Right forelimb (tissue), 1 donor: ENCODE measurements around the gene SLC6A8.
A peak's percentile ranks its signal among the peaks of the same experiment; 100 is the strongest.

Experiments
- DNase-seq: peaks from one replicate; pipeline ENCODE4 v3.0.0-alpha.2; 2018

The SLC6A8 gene

GRCh38 chrX:153648358-153649177 is 39.2 kb upstream of the SLC6A8 start:
- no peak for DNase-seq

GRCh38 chrX:153649178-153649914 is 38.4 kb upstream of the SLC6A8 start:
- no peak for DNase-seq

DNA sequence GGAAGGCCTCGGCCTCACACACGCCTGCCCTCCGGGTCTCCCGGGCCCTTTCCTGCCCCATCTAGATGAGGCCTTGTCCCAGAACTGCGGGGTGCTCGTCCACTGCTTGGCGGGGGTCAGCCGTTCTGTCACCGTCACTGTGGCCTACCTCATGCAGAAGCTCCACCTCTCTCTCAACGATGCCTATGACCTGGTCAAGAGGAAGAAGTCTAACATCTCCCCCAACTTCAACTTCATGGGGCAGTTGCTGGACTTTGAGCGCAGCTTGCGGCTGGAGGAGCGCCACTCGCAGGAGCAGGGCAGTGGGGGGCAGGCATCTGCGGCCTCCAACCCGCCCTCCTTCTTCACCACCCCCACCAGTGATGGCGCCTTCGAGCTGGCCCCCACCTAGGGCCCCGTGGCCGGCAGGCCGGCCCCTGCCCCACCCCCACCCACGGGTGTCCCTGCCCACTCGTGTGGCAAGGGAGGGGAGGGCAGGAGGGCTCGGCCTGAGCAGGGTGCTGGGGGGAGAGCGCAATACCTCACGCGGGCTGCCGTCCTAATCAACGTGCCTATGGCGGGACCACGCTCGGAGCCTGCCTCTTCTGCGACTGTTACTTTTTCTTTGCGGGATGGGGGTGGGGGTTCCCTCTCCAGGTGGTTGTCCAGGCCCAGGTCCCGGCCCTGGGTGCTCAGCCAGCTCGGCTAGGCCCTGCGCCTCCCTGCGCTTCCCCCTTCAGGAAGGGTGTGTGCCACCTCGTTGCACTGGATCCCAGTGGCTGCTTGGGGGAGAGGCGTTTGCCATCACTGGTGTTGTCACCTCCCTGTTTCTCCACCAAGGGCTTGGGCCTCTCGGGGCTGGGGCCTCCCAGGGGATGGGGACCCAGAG is 37.6 kb upstream of the SLC6A8 start:
- DNase-seq, result no peak

- DNase-seq, result no peak
Observed at GRCh38 chrX:153650959-153651358, 36.8 kb upstream of the SLC6A8 start.

GRCh38 chrX:153651540-153652079 is 36.1 kb upstream of the SLC6A8 start:
- DNase-seq, result no peak

GRCh38 chrX:153653556-153653955 is 34.2 kb upstream of the SLC6A8 start:
- no peak for DNase-seq

- no peak for DNase-seq
Observed at GRCh38 chrX:153657161-153657560, 30.6 kb upstream of the SLC6A8 start.

- DNase-seq, result no peak
Observed at GRCh38 chrX:153659268-153659667, 28.5 kb upstream of the SLC6A8 start.

DNA sequence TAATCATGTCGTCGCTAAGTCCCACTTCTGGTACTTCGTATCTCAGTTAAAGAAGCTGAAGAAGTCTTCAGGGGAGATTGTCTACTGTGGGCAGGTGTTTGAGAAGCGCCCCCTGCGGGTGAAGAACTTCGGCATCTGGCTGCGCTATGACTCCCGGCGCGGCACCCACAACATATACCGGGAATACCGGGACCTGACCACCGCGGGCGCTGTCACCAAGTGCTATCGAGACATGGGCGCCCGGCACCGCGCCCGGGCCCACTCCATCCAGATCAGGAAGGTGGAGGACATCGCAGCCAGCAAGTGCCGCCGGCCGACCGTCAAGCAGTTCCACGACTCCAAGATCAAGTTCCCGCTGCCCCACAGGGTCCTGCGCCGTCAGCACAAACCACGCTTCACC is 25.5 kb upstream of the SLC6A8 start:
- DNase-seq, result no peak

GRCh38 chrX:153665726-153666306 is 21.9 kb upstream of the SLC6A8 start:
- DNase-seq, result no peak

DNA sequence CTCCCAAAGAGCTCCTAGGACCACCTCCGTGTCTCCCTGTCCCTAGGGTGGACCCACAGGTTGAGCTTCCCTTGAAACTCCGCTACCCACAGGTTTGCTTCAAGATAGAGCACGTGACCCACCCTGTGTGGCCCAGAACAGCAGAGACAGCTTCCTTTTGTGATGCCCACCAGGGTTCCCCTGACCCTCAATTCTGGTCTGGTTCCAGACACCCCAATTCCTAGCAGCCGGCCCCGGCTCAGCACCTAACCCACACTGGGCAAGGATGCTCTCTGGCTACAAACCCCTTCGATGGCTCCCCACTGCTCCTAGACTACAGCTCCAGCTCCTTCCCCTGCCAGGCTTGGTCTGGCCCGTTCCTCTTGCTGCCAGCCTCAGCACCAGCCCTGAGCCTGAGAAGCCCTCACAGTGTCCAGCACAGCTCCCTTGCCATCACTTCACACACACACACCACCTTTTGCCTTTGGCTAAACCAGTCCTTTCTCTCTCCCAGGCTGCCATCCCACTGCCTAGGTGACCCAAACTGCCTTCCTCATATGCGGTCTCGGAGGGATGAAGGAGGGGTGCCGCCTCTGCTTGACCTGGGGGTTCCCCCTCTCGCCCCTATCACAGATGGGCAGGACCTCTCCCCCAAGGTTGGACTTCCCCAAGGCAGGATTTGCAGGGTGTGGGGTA is 20.3 kb upstream of the SLC6A8 start:
- no peak for DNase-seq

DNA sequence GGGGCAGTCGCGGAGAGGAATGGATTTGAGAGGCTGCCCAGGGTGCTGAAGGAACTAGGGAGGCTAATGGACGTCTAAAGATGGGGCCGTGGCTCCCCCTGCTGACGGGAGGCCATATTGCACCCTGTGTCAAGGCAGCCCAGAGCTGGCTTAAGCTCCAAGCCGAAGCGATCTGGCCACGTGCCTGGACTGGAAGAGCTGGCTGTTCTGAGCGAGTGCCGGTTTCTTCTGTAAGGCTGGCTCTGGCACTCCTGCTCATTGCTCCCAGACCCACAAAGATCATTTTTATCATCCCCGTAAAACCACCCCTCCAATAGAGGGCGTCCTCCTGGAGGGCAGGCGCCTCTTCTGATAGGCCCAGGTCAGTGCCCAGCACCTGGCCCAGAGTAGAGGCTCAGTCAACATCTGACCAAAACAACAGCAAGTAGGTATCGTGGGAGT is 19.8 kb upstream of the SLC6A8 start:
- DNase-seq, result peak; percentile 86

GRCh38 chrX:153668423-153669173 is 19.1 kb upstream of the SLC6A8 start:
- DNase-seq, result no peak

DNA sequence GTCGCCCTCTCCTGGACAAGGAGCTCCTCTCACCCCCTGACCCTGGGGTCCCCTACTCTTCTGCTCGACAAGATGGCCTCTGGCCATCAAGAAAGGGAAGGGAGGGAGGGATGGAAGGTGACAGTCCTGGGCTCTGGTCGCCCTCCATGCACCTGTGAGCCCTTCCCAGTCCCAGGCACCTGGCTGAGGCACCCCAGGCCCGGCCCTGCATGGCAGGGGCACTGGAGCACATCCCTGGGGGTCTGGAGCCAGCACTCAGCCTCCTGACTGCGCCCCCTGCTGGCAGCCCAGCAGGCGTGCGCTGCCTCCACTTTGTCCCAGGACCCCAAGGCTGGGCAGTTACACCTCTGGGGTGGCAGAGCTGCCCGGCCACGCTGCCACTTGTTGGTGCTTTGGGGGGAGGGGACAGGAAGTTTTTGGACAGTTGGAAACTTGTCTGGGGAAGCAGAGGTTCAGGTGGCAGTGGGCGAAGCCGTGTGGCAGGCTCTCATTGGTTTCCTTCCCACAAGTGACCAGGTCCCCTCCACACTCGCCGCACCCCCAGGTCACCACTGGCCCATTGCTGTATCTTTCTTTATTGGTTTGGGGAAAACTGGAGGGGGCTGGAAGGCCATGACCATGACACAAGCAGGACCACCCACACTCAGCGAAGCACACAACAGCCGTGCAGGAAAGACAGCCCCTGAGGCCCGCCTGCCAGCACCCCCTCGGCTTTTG is 18.4 kb upstream of the SLC6A8 start:
- DNase-seq, result no peak

DNA sequence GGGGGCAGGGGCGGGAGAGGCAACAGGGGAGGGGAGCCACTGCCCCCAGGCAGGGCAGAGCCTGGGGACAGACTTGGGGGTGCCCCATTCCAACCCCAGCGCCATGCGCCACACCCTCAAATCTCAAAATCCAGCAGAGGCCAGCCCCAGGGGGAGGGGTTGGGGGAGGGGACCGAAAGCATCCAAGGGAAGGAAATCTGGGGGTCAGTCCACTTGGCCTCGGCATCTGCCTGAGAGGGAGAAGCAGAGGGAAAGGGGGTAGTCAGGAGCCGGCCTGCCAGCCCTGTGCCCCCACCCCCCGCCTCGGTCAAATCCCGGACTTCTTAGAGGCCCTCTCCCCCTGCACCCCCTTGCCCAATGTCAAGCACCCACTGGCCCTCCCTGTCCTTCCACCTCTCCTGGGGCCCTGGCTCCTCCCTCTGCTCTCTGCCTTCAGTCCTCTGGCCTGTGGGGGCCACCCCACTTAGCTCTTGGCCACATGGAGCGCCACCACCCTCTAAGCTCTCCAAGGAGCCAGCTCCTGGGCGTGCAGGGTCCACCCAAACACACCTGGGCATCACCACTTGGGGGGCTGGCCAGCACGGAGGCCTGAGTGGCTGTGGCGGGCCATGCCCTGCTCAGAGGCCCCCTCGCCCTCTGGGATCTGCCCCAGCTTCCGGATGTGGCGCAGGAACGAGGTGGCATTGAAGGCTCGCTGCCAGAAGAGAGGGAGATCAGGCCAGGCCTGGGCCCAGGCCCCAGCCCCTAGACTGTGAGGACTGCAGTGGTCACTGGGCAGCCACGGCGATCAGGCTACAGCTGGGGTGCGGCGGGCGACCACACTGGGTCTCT is 17.6 kb upstream of the SLC6A8 start:
- DNase-seq, result no peak

- DNase-seq, result no peak
Observed at GRCh38 chrX:153670748-153671588, 16.8 kb upstream of the SLC6A8 start.

- no peak for DNase-seq
Observed at GRCh38 chrX:153671589-153672530, 15.9 kb upstream of the SLC6A8 start.
